OCI-LY1 (cell line): ENCODE results near the gene MRPL3.

ENCODE experiments used
- H2AFZ ChIP-seq: fragments of 200-600 bp; sonication (generic), shearing (Covaris generic); 2 replicates; pipeline ENCODE4 v1.6.0; 2014; ENCODE audit warnings: antibody characterized with exemption, mild to moderate bottlenecking, low read length
- H3F3A ChIP-seq: fragments of 200-600 bp; sonication (generic), shearing (Covaris generic); 2 replicates; pipeline ENCODE4 v1.6.0; 2014; ENCODE audit warnings: mild to moderate bottlenecking, antibody characterized with exemption, low read length, moderate library complexity; ENCODE audit not compliant: insufficient read depth
- H3K27ac ChIP-seq: fragments of 200-600 bp; sonication (generic); 2 replicates; pipeline ENCODE4 v1.5.1; 2014; ENCODE audit warnings: low read length, mixed run types, mild to moderate bottlenecking, low read depth; ENCODE audit not compliant: poor library complexity, severe bottlenecking
- H3K27me3 ChIP-seq: fragments of 200-600 bp; sonication (generic); 2 replicates; pipeline ENCODE4 v1.6.0; 2014; ENCODE audit warnings: antibody characterized with exemption, mild to moderate bottlenecking, low read length, moderate library complexity; ENCODE audit not compliant: insufficient read depth
- H3K36me3 ChIP-seq: fragments of 200-600 bp; sonication (generic); 2 replicates; pipeline ENCODE4 v1.6.1; 2014; ENCODE audit warnings: mild to moderate bottlenecking, antibody characterized with exemption, low read length, moderate library complexity, mixed read lengths; ENCODE audit not compliant: insufficient read depth
- H3K4me1 ChIP-seq: fragments of 200-600 bp; sonication (generic); 2 replicates; pipeline ENCODE4 v1.5.1; 2014; ENCODE audit warnings: mild to moderate bottlenecking, low read length, moderate library complexity; ENCODE audit not compliant: insufficient read depth, severe bottlenecking
- H3K4me2 ChIP-seq: fragments of 200-600 bp; sonication (generic), shearing (Covaris generic); 2 replicates; pipeline ENCODE4 v1.6.1; 2014; ENCODE audit warnings: low read length
- H3K4me3 ChIP-seq: fragments of 200-600 bp; sonication (generic); 2 replicates; pipeline ENCODE4 v1.5.1; 2014; ENCODE audit warnings: low read length, low read depth, mild to moderate bottlenecking, mixed read lengths; ENCODE audit not compliant: poor library complexity, severe bottlenecking
- H3K79me2 ChIP-seq: fragments of 200-600 bp; shearing (Covaris generic); 2 replicates; pipeline ENCODE4 v1.6.1; 2016; ENCODE audit warnings: mixed run types, low read length, mixed read lengths; ENCODE audit not compliant: insufficient read depth
- H3K9ac ChIP-seq: fragments of 200-600 bp; sonication (generic), shearing (Covaris generic); 2 replicates; pipeline ENCODE4 v1.6.1; 2014; ENCODE audit warnings: mild to moderate bottlenecking, low read length, mixed read lengths
- H3K9me2 ChIP-seq: fragments of 200-600 bp; sonication (generic), shearing (Covaris generic); 2 replicates; pipeline ENCODE4 v1.6.1; 2014; ENCODE audit warnings: low read depth, mild to moderate bottlenecking, low read length, mixed read lengths
- H3K9me3 ChIP-seq: fragments of 200-600 bp; shearing (Covaris generic); 2 replicates; pipeline ENCODE4 v1.6.1; 2014; ENCODE audit warnings: low read length, mixed read lengths
- H4K20me1 ChIP-seq: fragments of 200-600 bp; sonication (generic), shearing (Covaris generic); 2 replicates; pipeline ENCODE4 v1.6.0; 2016; ENCODE audit warnings: mild to moderate bottlenecking, low read length; ENCODE audit not compliant: insufficient read depth
- EZH2 ChIP-seq: fragments of 200-600 bp; sonication (generic), shearing (Covaris generic); IDR thresholded peaks from 2 replicates; pipeline ENCODE4 v1.8.0; 2017; ENCODE audit warnings: borderline replicate concordance, mixed run types, mild to moderate bottlenecking, antibody characterized with exemption, low read length, moderate library complexity, mixed read lengths
- TF ChIP-seq, protein P1 (sequence below): fragments of 200-600 bp; sonication (generic), shearing (Covaris generic); IDR thresholded peaks from 2 replicates; pipeline ENCODE4 v1.5.1; 2017; ENCODE audit warnings: mild to moderate bottlenecking, antibody characterized with exemption, low read length, moderate library complexity, mixed read lengths

Gene MRPL3

GRCh38 chr3:131549340-131549739 is 46.6 kb upstream of the MRPL3 start:
- no peaks in the 10 kb centered on the region for H3K9me3 ChIP-seq
- H4K20me1 ChIP-seq: no peaks in the 10 kb centered on the region
- H3K4me1 ChIP-seq: no peaks in the 10 kb centered on the region
- no peak overlapping the region for H3K27ac ChIP-seq
- H3K36me3 ChIP-seq: no peaks in the 10 kb centered on the region
- no peaks in the 10 kb centered on the region for H3K27me3 ChIP-seq
- H2AFZ ChIP-seq: no peak overlapping the region
- H3K4me2 ChIP-seq: no peak overlapping the region
- H3K4me3 ChIP-seq: no peak overlapping the region
- H3F3A ChIP-seq: no peaks in the 10 kb centered on the region
- H3K9ac ChIP-seq: no peak overlapping the region
- H3K9me2 ChIP-seq: no peaks in the 10 kb centered on the region
- TF ChIP-seq EZH2: no peak
- TF ChIP-seq, protein P1, sequence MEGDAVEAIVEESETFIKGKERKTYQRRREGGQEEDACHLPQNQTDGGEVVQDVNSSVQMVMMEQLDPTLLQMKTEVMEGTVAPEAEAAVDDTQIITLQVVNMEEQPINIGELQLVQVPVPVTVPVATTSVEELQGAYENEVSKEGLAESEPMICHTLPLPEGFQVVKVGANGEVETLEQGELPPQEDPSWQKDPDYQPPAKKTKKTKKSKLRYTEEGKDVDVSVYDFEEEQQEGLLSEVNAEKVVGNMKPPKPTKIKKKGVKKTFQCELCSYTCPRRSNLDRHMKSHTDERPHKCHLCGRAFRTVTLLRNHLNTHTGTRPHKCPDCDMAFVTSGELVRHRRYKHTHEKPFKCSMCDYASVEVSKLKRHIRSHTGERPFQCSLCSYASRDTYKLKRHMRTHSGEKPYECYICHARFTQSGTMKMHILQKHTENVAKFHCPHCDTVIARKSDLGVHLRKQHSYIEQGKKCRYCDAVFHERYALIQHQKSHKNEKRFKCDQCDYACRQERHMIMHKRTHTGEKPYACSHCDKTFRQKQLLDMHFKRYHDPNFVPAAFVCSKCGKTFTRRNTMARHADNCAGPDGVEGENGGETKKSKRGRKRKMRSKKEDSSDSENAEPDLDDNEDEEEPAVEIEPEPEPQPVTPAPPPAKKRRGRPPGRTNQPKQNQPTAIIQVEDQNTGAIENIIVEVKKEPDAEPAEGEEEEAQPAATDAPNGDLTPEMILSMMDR: peak; percentile 91
- no peaks in the 10 kb centered on the region for H3K79me2 ChIP-seq

DNA sequence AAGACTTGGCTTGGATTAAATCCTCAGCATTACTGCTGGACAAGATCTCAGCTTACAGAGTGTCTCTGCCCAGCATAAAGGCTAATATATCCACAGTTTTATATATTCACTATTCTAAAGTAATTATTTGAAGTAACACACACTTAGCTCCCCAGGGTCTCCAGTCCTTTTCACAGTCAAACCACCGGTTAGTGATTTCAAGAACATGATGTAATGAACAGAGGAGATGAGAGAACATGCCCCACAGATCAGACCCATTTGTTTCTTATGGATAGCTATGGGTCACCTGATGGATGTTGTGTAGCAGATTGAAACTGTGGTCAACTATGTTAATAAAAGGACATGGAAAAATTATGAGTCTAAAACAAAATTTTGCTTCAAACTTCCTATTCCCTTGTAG is 44.8 kb upstream of the MRPL3 start:
- Histone ChIP-seq H3K79me2 (no peaks in the 10 kb centered on the region), H3K9me2 (no peaks in the 10 kb centered on the region), H3K4me1 (no peaks in the 10 kb centered on the region), H4K20me1 (no peaks in the 10 kb centered on the region), H2AFZ (no peak overlapping the region), H3F3A (no peaks in the 10 kb centered on the region), H3K27ac (no peak overlapping the region), H3K4me2 (no peak overlapping the region), H3K9me3 (no peaks in the 10 kb centered on the region), H3K36me3 (no peaks in the 10 kb centered on the region), H3K9ac (no peak overlapping the region), H3K4me3 (no peak overlapping the region), H3K27me3 (no peaks in the 10 kb centered on the region)
- TF ChIP-seq, protein P1: no peak
- TF ChIP-seq EZH2: no peak

GRCh38 chr3:131546441-131546840 is 43.7 kb upstream of the MRPL3 start:
- Histone ChIP-seq H3F3A (no peaks in the 10 kb centered on the region), H3K4me3 (no peak overlapping the region), H4K20me1 (no peaks in the 10 kb centered on the region), H3K27ac (no peak overlapping the region), H3K79me2 (no peaks in the 10 kb centered on the region), H3K9ac (no peak overlapping the region), H3K4me2 (no peak overlapping the region), H3K4me1 (no peaks in the 10 kb centered on the region), H3K27me3 (no peaks in the 10 kb centered on the region), H3K36me3 (no peaks in the 10 kb centered on the region), H3K9me3 (no peaks in the 10 kb centered on the region), H3K9me2 (no peaks in the 10 kb centered on the region), H2AFZ (no peak overlapping the region)
- TF ChIP-seq, protein P1: no peak
- TF ChIP-seq EZH2: no peak
